Endothelial cell of hepatic sinusoid (primary cell): ENCODE measurements around the gene EEF2K.

Source experiments
- in situ Hi-C: cut with HindIII; loops from 2 replicates; pipeline ENCODE4 v1.10.0; 2017; ENCODE audit warnings: low sequenced_read_pairs

The EEF2K gene

GRCh38 chr16:22189473-22190080 is 16.5 kb upstream of the EEF2K start:
- in situ Hi-C loops = loop anchor here (5.0 kb wide), 3 partner anchors 47 to 207 kb away; partner anchors contain the start of gene VWA3A

GRCh38 chr16:22190081-22190775 is 15.8 kb upstream of the EEF2K start:
- in situ Hi-C loops = no loop called here

- in situ Hi-C loops = no loop called here
These were observed 15.1 kb upstream of the EEF2K start for GRCh38 chr16:22190776-22191531.

- in situ Hi-C loops = no loop called here
These were observed 14.4 kb upstream of the EEF2K start for GRCh38 chr16:22191532-22192260.

- in situ Hi-C loops = no loop called here
These were observed 13.6 kb upstream of the EEF2K start for GRCh38 chr16:22192261-22193062.

- in situ Hi-C loops = no loop called here
These were observed 13.0 kb upstream of the EEF2K start for GRCh38 chr16:22193063-22193411.

GRCh38 chr16:22194707-22195444 is 11.2 kb upstream of the EEF2K start:
- in situ Hi-C loops = loop anchor here (5.0 kb wide), 2 partner anchors 67 to 97 kb away; no protein-coding TSS in a partner anchor

GRCh38 chr16:22195445-22195694 is 10.7 kb upstream of the EEF2K start:
- in situ Hi-C loops = loop anchor here (5.0 kb wide), 2 partner anchors 67 to 97 kb away; no protein-coding TSS in a partner anchor

- in situ Hi-C loops = loop anchor here (5.0 kb wide), 2 partner anchors 66 to 96 kb away; no protein-coding TSS in a partner anchor
These were observed 10.2 kb upstream of the EEF2K start for GRCh38 chr16:22195695-22196558.

- in situ Hi-C loops = loop anchor here (5.0 kb wide), 2 partner anchors 66 to 96 kb away; no protein-coding TSS in a partner anchor
These were observed 9.4 kb upstream of the EEF2K start for GRCh38 chr16:22196559-22197168.

GRCh38 chr16:22198547-22199293 is 7.4 kb upstream of the EEF2K start:
- in situ Hi-C loops = loop anchor here (5.0 kb wide), 2 partner anchors 64 to 94 kb away; no protein-coding TSS in a partner anchor

- in situ Hi-C loops = no loop called here
These were observed 3.8 kb upstream of the EEF2K start for GRCh38 chr16:22202261-22202637.

- in situ Hi-C loops = no loop called here
These were observed 3.0 kb upstream of the EEF2K start for GRCh38 chr16:22203091-22203490.

GRCh38 chr16:22204091-22204655 is 1.9 kb upstream of the EEF2K start:
- in situ Hi-C loops = no loop called here

GRCh38 chr16:22205577-22206012 is 483 bp upstream of the EEF2K start:
- in situ Hi-C loops = no loop called here

- in situ Hi-C loops = no loop called here
These were observed 1.0 kb downstream of the EEF2K start for GRCh38 chr16:22206842-22207714.
